Peyer's patch (tissue), 4 donors: ENCODE data around the gene ARID1B.

Experiments used
- CTCF ChIP-seq, 6 experiments: fragments of 450-650 bp in 4 of 6; fragments of 200-600 bp in 2 of 6; sonication (generic) in 1 of 6; IDR thresholded peaks; one replicate each; pipeline ENCODE4 v1.5.1; 2017 to 2019; ENCODE audit warnings: antibody characterized with exemption in 6 of 6, mild to moderate bottlenecking in 3 of 6, moderate library complexity in 1 of 6
- POLR2A ChIP-seq, 2 donors: fragments of 450-650 bp; IDR thresholded peaks; one replicate each; pipeline ENCODE4 v1.5.1; 2017; ENCODE audit warnings: antibody characterized with exemption in 2 of 2, mild to moderate bottlenecking in 2 of 2, moderate library complexity in 2 of 2

- TF ChIP-seq CTCF (IDR thresholded peaks at IDR 0.05) = no peak
- TF ChIP-seq POLR2A (IDR thresholded peaks at IDR 0.05) = no peak
Measured at GRCh38 chr6:157099912-157100593, 322.9 kb downstream of the ARID1B start.
